Heart left ventricle (tissue), 13 donors: ENCODE data around the gene LAMTOR1.

Experiments used
- POLR2A ChIP-seq, 2 donors: fragments of 450-650 bp; IDR thresholded peaks; one replicate each; pipeline ENCODE4 v1.6.1; 2017; ENCODE audit warnings: antibody characterized with exemption in 2 of 2, mild to moderate bottlenecking in 2 of 2, moderate library complexity in 2 of 2
- TF ChIP-seq, protein P1 (sequence below), 12 donors: fragments of 200-600 bp; sonication (generic) in 4 of 12; IDR thresholded peaks; one replicate each; pipeline versions ENCODE4 v1.5.0 to v1.8.0; 2018 to 2022; ENCODE audit warnings: antibody characterized with exemption in 12 of 12, mild to moderate bottlenecking in 5 of 12
- donor health status: ischemic (EF 13 %, LVEDD 7.1; RV severe dilation, severe dysfunction).
- donor health status: DM: no; HTN: yes; CAD: no.
- donor health status: DM: no; HTN: no; CAD: no.
- donor health status: ischemic (EF 25% LVEDD 6.9; RV normal size, moderate dysfunction).
- donor health status: ischemic (EF 25% LVEDD 5.7; RV mildly dilated, moderate dysfunction).
- donor health status: ischemic (EF 35%, LVEDD 5.7; RV mildly dilated, moderate dysfunction).
- donor health status: nonischemic (EF 11% LVEDD 7.7; RV severe dilation, severe dysfunction).
- donor health status: DM: yes; HTN: yes; CAD: no.
- donor health status: PGD.
- donor health status: ischemic (EF 29% LVEDD 5.4; RV normal size, mild dysfunction).
- donor health status: nonischemic (EF 23%, LVEDD 6.1; RV moderate dilation, normal function).

GRCh38 chr11:72069787-72070251 is 33.3 kb downstream of the LAMTOR1 start:
- TF ChIP-seq, protein P1, sequence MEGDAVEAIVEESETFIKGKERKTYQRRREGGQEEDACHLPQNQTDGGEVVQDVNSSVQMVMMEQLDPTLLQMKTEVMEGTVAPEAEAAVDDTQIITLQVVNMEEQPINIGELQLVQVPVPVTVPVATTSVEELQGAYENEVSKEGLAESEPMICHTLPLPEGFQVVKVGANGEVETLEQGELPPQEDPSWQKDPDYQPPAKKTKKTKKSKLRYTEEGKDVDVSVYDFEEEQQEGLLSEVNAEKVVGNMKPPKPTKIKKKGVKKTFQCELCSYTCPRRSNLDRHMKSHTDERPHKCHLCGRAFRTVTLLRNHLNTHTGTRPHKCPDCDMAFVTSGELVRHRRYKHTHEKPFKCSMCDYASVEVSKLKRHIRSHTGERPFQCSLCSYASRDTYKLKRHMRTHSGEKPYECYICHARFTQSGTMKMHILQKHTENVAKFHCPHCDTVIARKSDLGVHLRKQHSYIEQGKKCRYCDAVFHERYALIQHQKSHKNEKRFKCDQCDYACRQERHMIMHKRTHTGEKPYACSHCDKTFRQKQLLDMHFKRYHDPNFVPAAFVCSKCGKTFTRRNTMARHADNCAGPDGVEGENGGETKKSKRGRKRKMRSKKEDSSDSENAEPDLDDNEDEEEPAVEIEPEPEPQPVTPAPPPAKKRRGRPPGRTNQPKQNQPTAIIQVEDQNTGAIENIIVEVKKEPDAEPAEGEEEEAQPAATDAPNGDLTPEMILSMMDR (IDR thresholded peaks at IDR 0.05), result no peak
- peak in 1 of 2 donors; percentile 50 for TF ChIP-seq POLR2A (IDR thresholded peaks at IDR 0.05)
